T47D (cell line): ENCODE data around the gene MAML2.

Experiments used
- DNase-seq, 2 experiments: peaks; one replicate each; pipeline versions ENCODE4 v3.0.0 to v3.0.0-alpha.2; 2011 to 2012; ENCODE audit warnings: low read depth in 1 of 2, low spot score in 1 of 2
- JUND ChIP-seq: IDR thresholded peaks from 2 replicates; pipeline ENCODE4 v1.6.1; 2012; ENCODE audit warnings: low read depth
- in situ Hi-C: cut with HindIII; loops from 2 replicates; pipeline ENCODE4 v1.10.0; 2016; ENCODE audit warnings: low sequenced_read_pairs, low pct_unique_long_range_greater_than_20kb

The MAML2 gene

DNA sequence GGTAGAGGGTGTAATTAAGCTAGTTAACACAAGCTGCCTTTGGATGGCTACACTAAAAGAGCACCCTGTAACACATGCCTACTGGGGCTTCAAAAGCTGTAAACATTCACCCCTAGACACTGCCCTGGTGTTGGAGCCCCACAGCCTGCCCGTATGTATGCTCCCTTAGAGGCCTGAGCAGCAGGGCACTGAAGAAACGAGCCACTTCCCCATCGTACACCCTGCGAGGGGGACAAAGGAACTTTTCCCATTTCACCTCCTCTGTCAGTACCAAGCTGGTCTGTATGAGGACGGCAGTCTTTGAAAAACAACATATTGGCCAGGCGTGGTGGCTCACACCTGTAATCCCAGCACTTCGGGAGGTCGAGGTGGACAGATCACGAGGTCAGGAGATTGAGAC is 77.0 kb downstream of the MAML2 start:
- in situ Hi-C loops, result no loop called here
- TF ChIP-seq JUND, result no peak
- DNase-seq, result no peak

DNA sequence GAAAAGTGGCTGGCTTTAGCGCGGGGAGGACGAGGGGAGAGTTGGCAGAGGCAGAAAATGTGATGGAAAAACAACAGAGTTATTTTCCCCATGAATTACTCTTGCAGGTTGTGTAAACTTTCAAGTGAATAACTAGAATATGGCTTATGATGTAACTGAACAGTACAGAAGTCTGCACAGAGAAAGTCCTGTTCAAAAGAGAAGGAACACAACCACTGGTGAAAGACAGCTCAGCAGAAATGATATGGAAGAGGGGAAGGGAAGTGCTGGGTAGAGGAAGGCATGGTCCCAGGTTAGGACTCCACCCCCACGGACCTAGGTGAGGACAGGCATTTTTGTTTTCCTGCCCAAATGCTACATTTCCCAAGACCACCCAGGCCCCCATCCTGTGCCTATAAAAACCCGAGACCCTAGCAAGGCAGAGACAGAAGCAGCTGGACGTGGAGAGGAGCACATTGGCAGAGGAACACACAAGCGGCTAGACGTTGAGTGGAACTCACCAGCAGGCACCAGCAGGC is 77.7 kb downstream of the MAML2 start:
- in situ Hi-C loops, result no loop called here
- TF ChIP-seq JUND, result no peak
- DNase-seq, result no peak

DNA sequence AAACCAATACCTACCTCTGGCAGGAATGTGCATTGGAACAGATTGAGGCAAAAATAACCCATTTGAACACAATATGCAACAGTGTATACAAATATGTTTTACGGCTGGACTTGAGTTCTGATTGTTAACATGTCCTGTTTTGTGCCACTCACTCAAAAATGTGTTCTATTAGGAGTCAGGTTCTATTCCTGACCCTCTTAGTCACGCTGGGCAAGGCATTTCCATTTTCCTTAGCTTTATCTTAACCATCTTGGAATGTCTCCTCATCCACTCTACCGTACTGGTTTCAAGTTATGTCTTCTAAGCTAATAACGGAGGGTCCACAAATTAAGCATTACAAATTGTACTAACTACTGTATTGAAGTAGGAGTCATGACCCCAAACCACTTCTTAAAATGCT is 78.6 kb downstream of the MAML2 start:
- in situ Hi-C loops, result no loop called here
- no peak for TF ChIP-seq JUND
- DNase-seq, result no peak

DNA sequence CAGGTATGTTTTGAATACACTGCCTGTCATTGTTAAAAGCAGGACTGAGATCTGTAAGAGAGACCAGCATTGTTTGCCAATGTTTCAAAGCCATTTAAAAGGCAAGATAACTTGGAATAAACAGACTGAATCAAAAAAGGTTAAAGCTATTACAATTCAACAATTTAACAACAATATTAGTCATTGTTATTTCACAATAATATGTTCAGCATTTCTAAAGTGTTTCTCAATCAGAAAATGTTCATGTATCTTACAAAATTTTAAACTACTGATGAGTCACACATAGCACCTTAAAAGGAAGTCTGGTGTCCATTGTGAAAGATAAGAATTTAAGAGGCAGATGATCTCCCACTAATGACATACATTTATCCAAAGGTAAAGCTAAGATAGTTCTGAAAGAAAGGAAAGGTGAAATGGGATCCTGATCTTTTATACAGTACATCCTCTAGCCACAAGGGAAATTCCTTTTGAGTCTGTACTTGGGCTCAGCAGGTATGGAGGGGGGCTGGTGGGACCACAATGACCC is 79.7 kb downstream of the MAML2 start:
- no peak for DNase-seq
- no peak for TF ChIP-seq JUND
- in situ Hi-C loops, result no loop called here

DNA sequence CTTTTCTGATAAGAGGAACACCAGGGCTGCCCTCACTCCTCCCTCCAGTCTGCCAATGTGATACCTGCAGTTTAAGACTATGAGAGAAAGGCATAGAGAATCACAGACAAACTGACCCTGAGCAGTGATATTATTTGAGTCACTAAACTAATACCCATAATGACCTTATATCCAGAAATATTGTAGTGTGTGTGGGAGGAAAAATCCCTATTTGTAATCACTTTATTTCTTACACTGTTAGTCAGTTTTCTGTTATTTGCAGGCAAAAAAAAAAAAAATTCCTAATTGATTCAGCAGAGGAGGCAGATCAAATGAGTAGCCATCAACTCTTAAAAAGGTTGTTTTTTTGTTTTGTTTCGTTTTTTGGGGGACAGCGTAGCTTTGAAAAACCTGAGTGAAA is 82.5 kb downstream of the MAML2 start:
- in situ Hi-C loops, result no loop called here
- DNase-seq, result no peak
- TF ChIP-seq JUND, result no peak

DNA sequence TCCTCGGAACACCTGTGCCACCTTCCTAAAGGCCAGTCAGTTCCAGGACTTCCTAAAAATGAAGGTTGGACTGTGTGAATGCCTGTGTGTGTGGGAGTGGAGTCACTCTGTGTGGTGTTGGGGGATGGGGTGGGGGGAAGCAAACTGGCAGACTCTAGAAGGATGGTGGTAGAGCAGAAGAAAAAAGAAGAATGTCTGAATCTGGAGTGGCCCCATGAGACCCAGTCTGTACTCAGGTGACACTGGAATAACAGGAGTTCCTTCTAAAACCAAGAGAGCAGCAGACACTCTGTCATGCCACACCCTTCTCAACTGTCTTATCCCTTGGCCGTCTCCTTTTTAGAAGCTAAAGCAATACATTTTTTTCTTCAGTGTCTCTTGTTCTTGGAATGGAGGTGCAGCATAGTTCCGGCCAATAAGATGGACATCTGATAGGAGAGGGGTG is 82.9 kb downstream of the MAML2 start:
- in situ Hi-C loops, result no loop called here
- no peak for DNase-seq
- TF ChIP-seq JUND, result no peak

DNA sequence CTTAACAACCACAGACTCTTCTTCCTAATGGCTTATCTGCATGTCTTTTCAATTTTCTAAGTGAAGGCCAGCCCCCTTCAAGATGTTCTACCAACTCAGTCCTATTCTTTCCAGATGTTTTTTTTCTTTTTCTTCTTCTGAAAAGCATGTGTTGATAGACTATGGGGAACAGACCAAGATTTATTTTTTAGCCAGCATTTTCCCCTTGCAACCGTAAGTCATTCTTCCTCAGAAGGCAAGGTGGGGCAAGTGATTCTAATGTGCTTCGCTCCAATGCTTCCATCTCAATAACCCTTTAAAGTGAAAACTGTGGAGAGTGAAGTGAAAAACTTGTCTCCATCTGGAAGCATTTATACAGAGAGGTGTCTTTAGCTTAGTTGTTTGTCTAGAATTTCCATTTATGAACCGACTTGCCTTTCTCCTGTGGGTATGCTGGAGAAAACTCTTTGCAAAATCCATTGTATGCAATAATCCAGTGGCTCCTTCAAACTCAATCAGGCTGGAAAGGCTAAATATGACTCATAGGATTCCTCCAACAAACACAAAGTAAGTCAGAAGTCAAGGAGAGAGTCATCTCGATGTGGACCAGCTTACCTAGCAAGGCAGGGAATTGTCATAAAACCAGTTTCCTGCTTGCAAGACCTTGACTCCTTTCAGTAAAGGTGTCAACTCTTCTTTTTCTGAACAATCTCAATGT is 83.7 kb downstream of the MAML2 start:
- TF ChIP-seq JUND, result no peak
- DNase-seq, result no peak
- in situ Hi-C loops, result no loop called here

DNA sequence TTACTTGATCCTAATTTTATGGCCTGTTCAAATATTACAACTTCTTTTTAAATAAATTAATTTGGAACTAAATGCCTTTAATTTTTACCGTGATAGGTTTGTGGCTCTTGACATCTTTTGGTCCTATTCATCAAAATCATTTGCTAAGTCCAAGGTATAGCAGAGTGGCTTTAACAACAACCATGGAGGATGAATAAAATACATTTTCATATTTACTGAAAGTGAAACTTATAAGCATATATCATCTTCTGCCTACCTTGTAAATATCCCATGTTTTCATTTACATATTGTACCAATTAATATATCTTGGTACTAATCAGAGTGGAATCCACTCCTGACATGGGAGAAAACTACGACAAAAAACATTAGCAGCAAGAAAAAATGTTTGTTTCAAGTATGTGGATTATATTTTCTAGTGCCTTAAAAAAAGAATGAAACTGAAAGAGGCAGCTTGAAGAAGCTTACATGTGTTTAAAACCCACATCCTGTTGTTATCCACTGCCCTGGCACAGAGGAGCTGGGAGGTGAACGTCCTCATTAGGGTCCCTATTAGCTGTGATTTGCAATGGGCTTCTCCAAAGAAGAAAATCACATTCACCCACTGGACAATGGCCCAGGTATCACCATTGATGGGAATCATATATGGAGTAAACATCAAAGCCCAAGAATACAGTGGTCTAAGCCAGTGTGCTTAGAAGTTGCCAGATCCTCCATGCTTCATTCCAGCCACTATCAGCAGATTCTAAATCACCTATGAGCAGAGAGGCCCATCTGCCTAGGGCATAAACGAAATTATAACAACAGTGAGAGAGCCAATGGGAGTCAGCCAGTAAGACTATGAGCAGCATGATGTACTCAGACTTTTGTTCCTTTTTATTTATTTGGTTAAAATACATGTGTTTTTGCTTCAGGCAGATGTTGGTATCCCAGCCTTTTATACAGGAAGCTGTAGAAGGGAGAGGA is 84.7 kb downstream of the MAML2 start:
- DNase-seq, result no peak
- no peak for TF ChIP-seq JUND
- in situ Hi-C loops, result no loop called here

DNA sequence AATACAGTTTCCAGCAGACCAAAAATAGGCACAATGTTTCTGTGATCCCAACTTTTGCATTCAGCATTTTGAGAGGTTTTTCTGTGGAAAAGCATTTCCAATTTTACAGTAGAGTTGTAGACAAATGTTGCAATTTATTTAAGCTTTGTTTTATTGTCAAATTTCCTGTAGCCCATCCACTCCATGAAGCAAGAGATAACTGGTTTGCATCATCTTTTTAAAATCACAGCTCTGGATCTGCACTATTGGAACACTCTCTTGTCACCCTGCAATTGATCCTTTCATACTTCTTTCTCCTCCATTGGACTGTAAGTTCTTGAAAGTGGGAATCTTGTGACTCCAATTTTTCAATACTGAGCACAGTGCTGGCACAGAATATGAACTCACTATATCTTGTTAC is 86.0 kb downstream of the MAML2 start:
- TF ChIP-seq JUND, result no peak
- in situ Hi-C loops, result no loop called here
- DNase-seq, result no peak

DNA sequence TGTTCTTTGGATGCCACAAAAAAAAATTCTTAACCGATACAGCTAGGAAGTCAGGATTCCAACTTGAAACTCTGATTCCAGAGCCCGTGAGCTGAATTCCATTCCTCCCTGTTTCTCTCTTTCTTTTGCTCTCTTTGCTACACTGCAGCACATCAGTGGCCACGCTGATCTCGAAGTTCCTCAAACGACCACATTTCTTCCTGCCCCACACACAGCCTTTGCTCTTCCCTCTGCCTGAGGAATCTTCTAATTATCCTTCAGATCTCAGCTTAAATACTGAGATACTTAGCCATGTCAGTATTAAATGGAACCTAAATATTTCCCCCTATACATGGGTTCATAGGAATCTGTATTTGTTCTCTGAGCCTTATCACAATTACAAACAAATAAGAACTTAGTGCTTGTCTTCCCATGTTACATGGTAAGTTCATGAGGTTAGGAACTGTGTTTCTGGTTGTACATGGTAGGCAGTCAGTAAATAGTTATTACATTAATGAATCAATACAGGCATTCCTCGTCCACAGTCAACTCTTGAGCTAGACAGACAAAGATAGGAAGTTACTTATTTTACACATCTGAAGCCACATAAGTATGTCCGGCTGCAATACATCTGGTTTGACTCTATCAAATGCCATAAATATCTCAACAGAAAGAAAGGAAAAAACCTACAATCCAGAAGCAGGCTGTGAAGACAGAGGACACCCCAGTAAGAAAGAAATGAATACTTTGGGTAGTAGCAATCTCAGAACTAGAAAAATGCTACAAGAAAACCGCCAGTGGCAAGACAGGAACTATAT is 86.6 kb downstream of the MAML2 start:
- in situ Hi-C loops, result no loop called here
- no peak for TF ChIP-seq JUND
- no peak for DNase-seq

DNA sequence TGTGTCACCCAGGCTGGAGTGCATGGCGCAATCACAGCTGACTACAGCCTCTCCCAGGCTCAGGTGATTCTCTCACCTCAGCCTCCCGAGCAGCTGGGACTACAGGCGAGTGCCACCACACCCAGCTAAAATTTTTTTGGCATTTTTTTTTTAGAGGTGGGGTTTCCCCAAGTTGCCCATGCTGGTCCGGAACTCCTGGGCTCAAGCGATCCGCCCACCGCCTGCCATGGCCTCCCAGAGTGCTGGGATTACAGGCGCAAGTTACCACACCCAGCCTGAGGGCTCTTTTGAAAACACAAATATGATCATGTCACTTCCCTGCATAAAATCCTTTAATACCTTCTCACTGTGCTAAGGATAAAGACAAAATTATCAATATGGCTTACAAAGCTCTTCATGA is 88.1 kb downstream of the MAML2 start:
- TF ChIP-seq JUND, result no peak
- DNase-seq, result no peak
- in situ Hi-C loops, result no loop called here

DNA sequence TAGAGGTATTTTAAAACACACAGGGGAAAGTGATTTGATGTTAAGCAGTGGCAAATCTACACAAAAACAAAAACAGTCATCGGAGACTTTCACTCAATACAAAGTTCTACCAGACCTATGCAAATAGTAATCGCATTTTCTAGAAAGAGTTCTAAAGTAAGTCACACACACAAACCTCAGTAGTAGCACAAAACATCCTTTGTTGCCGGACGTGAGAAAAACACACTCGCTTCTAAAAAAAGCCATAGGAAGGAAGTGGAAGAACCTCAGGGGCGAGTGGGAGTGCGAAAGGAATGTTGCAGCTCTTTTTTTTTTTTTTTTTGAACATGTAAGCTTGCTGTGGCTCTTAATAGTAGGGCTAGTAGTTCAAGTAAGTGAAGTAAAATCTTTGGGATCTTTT is 88.9 kb downstream of the MAML2 start:
- no peak for TF ChIP-seq JUND
- in situ Hi-C loops, result no loop called here
- DNase-seq, result no peak
